Activated gamma-delta T cell (primary cell): Measurements from ENCODE around the gene RMND1.
"Not testable (repeated sequence)": the region's sequence is repeated elsewhere in the genome, so short reads cannot be mapped to it uniquely, and the experiment has no call there.

ENCODE experiments used
- DNase-seq: peaks from one replicate; lab custom pipeline; 2025; lab: John Stamatoyannopoulos, UW
- total RNA-seq, 2 donors: gene quantifications; one replicate each; lab custom pipeline; 2026; lab: John Stamatoyannopoulos, UW

RMND1 gene, protein sequence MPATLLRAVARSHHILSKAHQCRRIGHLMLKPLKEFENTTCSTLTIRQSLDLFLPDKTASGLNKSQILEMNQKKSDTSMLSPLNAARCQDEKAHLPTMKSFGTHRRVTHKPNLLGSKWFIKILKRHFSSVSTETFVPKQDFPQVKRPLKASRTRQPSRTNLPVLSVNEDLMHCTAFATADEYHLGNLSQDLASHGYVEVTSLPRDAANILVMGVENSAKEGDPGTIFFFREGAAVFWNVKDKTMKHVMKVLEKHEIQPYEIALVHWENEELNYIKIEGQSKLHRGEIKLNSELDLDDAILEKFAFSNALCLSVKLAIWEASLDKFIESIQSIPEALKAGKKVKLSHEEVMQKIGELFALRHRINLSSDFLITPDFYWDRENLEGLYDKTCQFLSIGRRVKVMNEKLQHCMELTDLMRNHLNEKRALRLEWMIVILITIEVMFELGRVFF
- total RNA-seq = 20.6 to 21.3 reads per million in 2 donors

DNA sequence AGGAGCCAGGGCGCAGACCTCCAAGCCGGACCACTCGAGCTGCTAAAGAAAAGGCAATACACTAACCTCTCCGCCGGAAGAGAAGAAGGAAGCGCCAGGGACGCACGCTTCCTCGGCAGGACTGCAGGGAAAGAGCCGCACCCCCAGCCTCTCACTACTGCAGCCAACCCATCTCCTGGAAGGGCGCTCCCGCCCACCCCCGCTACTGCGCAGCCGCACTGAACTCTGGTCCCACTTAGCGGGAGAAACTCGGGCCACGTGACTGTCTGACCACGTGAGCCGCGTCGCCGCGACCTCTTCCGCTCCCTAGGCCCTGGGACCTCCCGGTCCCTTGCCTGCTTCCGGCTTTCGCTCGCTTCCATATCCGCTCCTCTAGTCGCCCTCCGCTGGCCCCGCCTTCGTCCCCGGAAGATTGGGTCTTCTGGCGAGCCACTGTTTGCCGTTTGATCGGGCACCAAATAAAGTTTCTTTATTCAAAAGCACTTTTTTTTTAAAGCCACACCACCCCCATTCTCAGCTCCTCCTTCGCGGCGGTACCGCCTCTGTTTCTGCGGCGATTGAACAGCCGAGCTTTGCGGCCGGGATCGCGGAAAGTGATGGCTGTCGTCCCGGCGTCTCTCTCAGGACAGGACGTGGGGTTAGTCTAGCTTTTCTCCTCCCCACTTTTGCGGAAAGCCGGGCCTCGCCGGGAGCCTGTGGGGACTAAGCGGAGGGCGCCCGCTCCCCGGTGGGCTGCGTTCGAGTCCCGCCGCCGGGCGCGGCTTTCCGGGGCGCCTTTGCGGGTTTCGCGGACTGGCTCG, at the start of gene RMND1:
TSS of gene RMND1 (minus strand) at position 177 of the 800 bp plus-strand sequence. CDS start 6,315 bp downstream, outside the sequence.
- DNase-seq = peak; percentile 99

GRCh38 chr6:151499551-151499950, 47.6 kb upstream of the RMND1 start:
- DNase-seq = no peak

GRCh38 chr6:151498327-151498726, 46.4 kb upstream of the RMND1 start:
- DNase-seq = no peak

DNA sequence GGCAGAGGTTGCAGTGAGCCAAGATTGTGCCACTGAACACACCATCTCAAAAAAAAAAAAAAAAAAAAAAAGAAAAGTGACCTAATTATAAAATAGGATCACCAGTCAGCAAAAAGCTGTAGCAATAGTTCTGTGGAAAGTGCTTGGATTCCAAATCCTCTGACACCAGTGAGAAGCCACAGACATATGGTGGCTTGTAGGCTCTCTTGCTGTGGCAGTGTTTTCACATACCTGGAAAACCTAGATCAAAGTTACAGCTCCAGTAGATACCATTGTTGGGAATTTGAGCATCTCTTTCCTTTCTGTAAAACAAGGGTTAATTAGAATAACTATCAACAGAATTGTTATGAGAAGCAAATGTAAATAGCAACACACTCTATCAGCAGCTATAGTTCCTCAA, 46.0 kb upstream of the RMND1 start:
- no peak for DNase-seq

- no peak for DNase-seq
Measured at GRCh38 chr6:151495380-151495779, 43.5 kb upstream of the RMND1 start.

GRCh38 chr6:151494936-151495320, 43.0 kb upstream of the RMND1 start:
- no peak for DNase-seq

- no peak for DNase-seq
Measured at GRCh38 chr6:151494235-151494935, 42.5 kb upstream of the RMND1 start.

DNA sequence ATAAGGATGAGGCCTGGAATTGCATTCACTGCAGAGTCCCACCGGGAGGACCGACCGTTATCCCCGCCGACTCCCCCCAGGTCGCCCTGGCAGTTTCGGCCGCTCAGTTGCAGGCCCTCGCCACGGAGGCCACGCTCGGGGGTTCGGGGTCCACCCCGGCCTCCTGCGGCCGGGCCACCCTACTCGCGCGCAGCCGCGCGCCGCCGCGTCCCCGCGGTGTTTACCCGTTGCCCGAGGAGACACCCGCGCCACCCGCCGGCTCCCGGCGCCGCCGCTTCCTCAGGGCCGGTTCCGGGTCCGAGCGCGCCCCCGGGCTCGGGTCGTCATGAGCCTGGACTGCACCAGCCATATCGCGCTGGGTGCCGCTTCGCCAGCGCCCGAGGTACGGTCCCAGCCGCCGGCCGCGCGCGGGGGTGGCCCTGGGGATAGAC, 41.9 kb upstream of the RMND1 start, which contains the start of gene CCDC170:
TSS of gene CCDC170 (plus strand) at position 214 of the 431 bp plus-strand sequence. CDS start at position 326, 112 bp downstream.
- DNase-seq = peak; percentile 11

DNA sequence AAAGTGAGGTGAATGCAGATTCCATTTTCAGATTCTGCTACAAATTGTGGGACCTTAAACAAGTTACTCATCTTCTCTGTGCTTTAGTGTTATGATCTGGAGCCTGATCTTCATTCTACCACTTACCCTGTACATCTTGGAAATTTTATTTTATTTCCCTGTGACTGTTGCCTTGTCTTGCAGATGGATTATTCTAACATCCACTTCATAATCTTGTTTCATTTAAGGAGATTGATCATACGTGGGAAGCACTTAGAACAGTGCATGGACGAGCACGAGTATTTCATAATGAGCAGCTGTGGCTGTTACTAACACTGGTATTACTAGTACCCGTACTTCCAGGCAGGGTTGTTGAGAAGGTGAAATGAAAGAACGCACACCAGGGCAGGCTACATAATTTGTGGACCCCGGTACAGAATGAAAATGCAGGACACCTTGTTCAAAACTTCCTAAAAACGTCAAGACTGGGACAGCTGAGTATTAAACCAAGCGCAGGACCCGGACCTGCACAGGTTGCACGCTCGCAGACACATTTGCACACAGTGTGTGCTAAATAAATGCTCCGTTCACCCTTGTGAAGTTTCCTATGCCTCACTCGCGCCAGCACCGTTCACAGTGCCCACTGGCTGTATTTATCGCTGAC, 41.4 kb upstream of the RMND1 start:
- DNase-seq = no peak

GRCh38 chr6:151490996-151491395, 39.1 kb upstream of the RMND1 start:
- DNase-seq = no peak

- no peak for DNase-seq
Measured at GRCh38 chr6:151488226-151488625, 36.3 kb upstream of the RMND1 start.

- DNase-seq = no peak
Measured at GRCh38 chr6:151483994-151484393, 32.1 kb upstream of the RMND1 start.

DNA sequence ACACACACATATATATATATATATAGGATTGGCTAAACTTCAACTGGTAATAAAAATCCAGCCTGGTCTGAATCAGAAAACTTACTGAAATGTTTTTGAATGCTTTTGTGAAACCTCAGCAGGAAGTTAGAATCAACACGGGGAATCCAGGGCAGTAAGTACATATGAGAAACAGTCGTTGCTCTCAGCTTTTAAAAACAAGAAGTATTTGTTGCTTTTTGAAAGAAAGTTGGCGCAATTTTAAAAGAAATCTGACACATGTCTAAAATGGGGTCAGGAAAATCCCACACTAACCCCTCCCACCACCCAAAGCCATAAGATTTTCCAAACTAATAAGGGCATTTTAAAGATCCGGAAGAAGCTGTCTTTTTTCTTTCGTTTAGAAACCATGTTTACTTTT, 30.4 kb upstream of the RMND1 start:
- DNase-seq = no peak

DNA sequence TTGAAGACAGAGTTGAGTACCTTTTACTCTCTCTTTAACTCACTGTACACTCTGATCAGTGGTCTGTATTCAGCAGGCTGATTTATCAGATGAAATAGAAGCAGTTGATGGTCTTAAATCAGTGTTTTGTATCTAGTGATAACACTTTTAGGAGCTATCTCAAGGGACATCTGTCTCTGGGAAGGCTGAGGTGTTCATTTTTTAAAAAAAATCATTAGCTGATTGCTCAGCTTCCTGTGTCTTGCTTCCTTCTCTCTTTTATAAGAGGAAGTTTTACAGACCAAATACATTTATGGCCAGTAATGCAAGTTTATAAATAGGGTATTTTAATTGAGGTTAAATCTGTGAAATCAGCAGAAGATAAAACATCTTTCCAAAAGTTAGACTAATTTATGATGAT, 29.9 kb upstream of the RMND1 start:
- no peak for DNase-seq

- DNase-seq = no peak
Measured at GRCh38 chr6:151478670-151479069, 26.7 kb upstream of the RMND1 start.

DNA sequence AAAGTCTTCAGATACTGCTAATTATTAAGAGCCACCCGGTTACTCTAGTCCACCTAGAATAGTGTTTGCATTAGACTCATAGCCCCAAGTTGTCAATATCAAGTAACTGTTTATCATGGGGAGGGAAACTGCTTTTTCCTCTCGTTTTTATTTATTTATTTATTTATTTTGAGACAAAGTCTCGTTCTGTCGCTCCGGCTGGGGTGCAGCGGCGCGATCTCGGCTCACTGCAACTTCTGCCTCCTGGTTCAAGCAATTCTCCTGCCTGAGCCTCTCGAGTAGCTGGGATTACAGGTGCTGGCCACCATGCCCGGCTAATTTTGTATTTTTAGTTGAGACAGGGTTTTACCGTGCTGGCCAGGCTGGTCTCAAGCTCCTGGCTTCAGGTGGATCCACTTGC, 25.8 kb upstream of the RMND1 start:
- DNase-seq = no peak

DNA sequence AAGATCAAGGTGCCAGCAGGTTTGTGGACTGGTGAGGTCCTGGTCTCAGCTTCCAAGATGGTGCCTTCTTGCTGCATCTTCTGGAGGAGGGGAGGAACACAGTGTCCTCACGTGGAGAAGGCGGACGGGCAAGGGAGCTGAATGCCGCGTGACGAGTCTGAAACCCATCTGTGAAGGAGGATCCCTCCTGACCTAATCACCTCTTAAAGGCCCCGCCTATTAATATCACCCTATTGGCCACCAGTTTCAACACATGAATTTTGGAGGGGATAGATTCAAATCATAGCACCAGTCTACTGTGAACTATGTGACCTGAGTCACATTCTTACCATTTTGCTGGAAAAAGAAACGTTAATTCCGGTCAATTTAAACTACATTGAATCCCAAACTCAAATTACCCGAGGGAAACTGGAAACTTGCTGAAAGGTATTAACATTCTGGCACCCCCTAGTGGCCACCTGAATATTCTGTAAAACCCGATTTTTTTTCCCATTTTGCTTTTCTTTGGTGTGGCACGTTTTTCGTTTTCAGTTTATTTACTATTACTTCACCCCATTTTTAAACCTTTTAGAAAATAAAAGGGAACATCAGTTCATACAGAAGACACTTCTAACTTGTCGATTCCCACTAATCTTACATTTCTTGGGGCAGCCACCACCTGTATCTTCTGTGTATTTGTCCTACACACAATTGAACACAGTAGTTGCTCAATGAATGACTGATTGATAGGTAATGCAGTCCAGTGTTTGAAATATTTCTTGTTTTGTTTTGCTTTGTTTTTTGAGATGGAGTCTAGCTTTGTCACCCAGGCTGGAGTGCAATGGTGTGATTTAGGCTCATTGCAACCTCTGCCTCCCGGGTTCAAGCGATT, 24.0 kb upstream of the RMND1 start:
- no peak for DNase-seq

GRCh38 chr6:151464702-151465101, 12.8 kb upstream of the RMND1 start:
- DNase-seq = no peak

GRCh38 chr6:151461673-151462072, 9.7 kb upstream of the RMND1 start:
- no peak for DNase-seq

DNA sequence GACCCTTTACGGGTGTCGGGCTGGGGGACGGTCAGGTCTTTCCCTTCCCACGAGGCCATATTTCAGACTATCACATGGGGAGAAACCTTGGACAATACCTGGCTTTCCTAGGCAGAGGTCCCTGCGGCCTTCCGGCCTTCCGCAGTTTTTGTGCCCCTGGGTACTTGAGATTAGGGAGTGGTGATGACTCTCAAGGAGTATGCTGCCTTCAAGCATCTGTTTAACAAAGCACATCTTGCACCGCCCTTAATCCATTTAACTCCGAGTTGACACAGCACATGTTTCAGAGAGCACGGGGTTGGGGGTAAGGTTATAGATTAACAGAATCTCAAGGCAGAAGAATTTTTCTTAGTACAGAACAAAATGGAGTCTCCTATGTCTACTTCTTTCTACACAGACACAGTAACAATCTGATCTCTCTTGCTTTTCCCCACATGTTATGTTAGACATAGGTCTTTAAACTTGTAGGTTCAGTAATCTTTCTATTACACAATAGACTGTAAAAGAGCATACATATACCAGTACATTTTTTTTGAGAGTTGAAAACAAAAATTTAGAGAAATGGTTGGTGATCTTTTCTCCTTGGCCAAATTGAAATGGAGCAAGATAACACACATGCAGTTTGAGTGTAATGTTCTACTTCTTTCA, 3.9 kb upstream of the RMND1 start:
- DNase-seq = not testable (repeated sequence)
